HCT116 (cell line): ENCODE data around the gene ABCC11. TPM values are rescaled to one million over a fixed set of nuclear protein-coding genes. Genes with fewer than 3 reads are reported as not detected.

ENCODE experiments used
- ATAC-seq: fragments of 200-7000 bp; cut with Tn5 transposase; 2 replicates; pipeline ENCODE4 v1.9.1; 2020; ENCODE audit warnings: mild to moderate bottlenecking, moderate library complexity
- BruUV-seq: library from RNA; stranded (reverse); fragments of 400-500 nt; replicated peaks from 2 replicates; lab custom pipeline; 2021; lab: Mats Ljungman, UMichigan
- CTCF ChIA-PET: fragments of 300-600 bp; sonication (Branson Sonifier 250); formaldehyde crosslinking; loops from one replicate; lab custom pipeline; 2021; ENCODE audit warnings: antibody characterized with exemption; lab: Charles Lee
- POLR2A ChIA-PET: fragments of 300-600, 350-600 bp; sonication (Branson Sonifier 250); formaldehyde crosslinking; loops from one replicate; lab custom pipeline; 2021; ENCODE audit warnings: antibody characterized with exemption; lab: Charles Lee
- RAD21 ChIA-PET, 2 experiments: fragments of 300-600 bp; sonication (Branson Sonifier 250); formaldehyde crosslinking; loops; one replicate each; lab custom pipeline; 2023; ENCODE audit warnings: low total read pairs in 2 of 2; ENCODE audit not compliant: uncharacterized antibody in 2 of 2, unreplicated experiment in 2 of 2, low non-redundant PET in 1 of 2; lab: Charles Lee
- DNase-seq: peaks from one replicate; pipeline ENCODE4 v3.0.0-alpha.2; 2010; ENCODE audit warnings: low read depth, low spot score
- H2AFZ ChIP-seq: fragments of 200-600 bp; shearing (Covaris generic), sonication (generic); 2 replicates; pipeline ENCODE4 v1.6.1; 2017; ENCODE audit warnings: low read depth, mixed run types, mixed read lengths, antibody characterized with exemption, low read length; ENCODE audit not compliant: poor library complexity, severe bottlenecking
- H3K27ac ChIP-seq: 2 replicates; pipeline ENCODE4 v1.5.1; 2012; ENCODE audit warnings: low read depth, low read length
- H3K27me3 ChIP-seq: fragments of 200-600 bp; sonication (generic); 2 replicates; pipeline ENCODE4 v1.6.1; 2016; ENCODE audit warnings: mixed run types, low read length, mixed read lengths; ENCODE audit not compliant: insufficient read depth
- H3K36me3 ChIP-seq, 2 experiments: fragments of 200-500 bp in 1 of 2; fragments of 200-600 bp in 1 of 2; sonication (Bioruptor generic) in 1 of 2; sonication (generic) in 1 of 2; 2 replicates each; pipeline versions ENCODE4 v1.5.1 to v1.6.1; 2014 to 2016; ENCODE audit warnings: low read length in 2 of 2, inconsistent platforms in 1 of 2, mixed read lengths in 1 of 2, mixed run types in 1 of 2; ENCODE audit not compliant: insufficient read depth in 2 of 2, control insufficient read depth in 1 of 2
- H3K4me1 ChIP-seq, 2 experiments: fragments of 200-600 bp in 1 of 2; sonication (generic) in 1 of 2; 2 replicates each; pipeline versions ENCODE4 v1.5.1 to v1.6.1; 2012 to 2017; ENCODE audit warnings: low read length in 2 of 2, inconsistent platforms in 1 of 2, mild to moderate bottlenecking in 1 of 2, mixed read lengths in 1 of 2, mixed run types in 1 of 2, moderate library complexity in 1 of 2; ENCODE audit not compliant: insufficient read depth in 2 of 2, control insufficient read depth in 1 of 2
- H3K4me2 ChIP-seq: fragments of 200-600 bp; sonication (generic); 2 replicates; pipeline ENCODE4 v1.6.1; 2017; ENCODE audit warnings: mixed run types, low read length, mixed read lengths
- H3K4me3 ChIP-seq, 2 experiments: fragments of 200-600 bp in 1 of 2; sonication (generic) in 1 of 2; replicated peaks in 1 of 2; 2 replicates each; pipeline ENCODE4 v1.5.1; 2011 to 2016; ENCODE audit warnings: low read length in 2 of 2, control low read depth in 1 of 2, low read depth in 1 of 2, mild to moderate bottlenecking in 1 of 2, mixed read lengths in 1 of 2, mixed run types in 1 of 2
- H3K79me2 ChIP-seq: fragments of 200-600 bp; sonication (generic); 2 replicates; pipeline ENCODE4 v1.6.1; 2017; ENCODE audit warnings: mild to moderate bottlenecking, mixed run types, low read length, moderate library complexity, mixed read lengths; ENCODE audit not compliant: insufficient read depth
- H3K9ac ChIP-seq: fragments of 200-600 bp; sonication (generic); 2 replicates; pipeline ENCODE4 v1.6.1; 2016; ENCODE audit warnings: low read length, mixed read lengths
- H3K9me2 ChIP-seq: fragments of 200-600 bp; sonication (generic), shearing (Covaris generic); 2 replicates; pipeline ENCODE4 v1.6.1; 2017; ENCODE audit warnings: mixed run types, mild to moderate bottlenecking, moderate library complexity; ENCODE audit not compliant: insufficient read depth
- H3K9me3 ChIP-seq, 2 experiments: fragments of 200-500 bp in 1 of 2; fragments of 200-600 bp in 1 of 2; sonication (Bioruptor generic) in 1 of 2; sonication (generic) in 1 of 2; 2 replicates each; pipeline ENCODE4 v1.6.1; 2014 to 2017; ENCODE audit warnings: low read length in 2 of 2, mixed read lengths in 2 of 2, inconsistent platforms in 1 of 2, low read depth in 1 of 2, mild to moderate bottlenecking in 1 of 2, mixed run types in 1 of 2, moderate library complexity in 1 of 2; ENCODE audit not compliant: control insufficient read depth in 1 of 2, insufficient read depth in 1 of 2
- H4K20me1 ChIP-seq: fragments of 200-600 bp; sonication (generic), shearing (Covaris generic); 2 replicates; pipeline ENCODE4 v1.6.1; 2017; ENCODE audit warnings: mixed run types, mild to moderate bottlenecking, moderate library complexity; ENCODE audit not compliant: insufficient read depth
- CBX3 ChIP-seq: IDR thresholded peaks from 2 replicates; pipeline ENCODE4 v1.6.1; 2012; ENCODE audit warnings: low read depth
- EZH2 ChIP-seq: fragments of 200-600 bp; sonication (generic); IDR thresholded peaks from 2 replicates; pipeline ENCODE4 v1.6.1; 2017; ENCODE audit warnings: antibody characterized with exemption, mixed run types
- POLR2A ChIP-seq: IDR thresholded peaks from 2 replicates; pipeline ENCODE4 v1.7.0; 2011; ENCODE audit warnings: borderline replicate concordance; ENCODE audit not compliant: insufficient read depth, insufficient read length; ENCODE audit errors: extremely low read depth
- POLR2AphosphoS5 ChIP-seq: IDR thresholded peaks from 2 replicates; pipeline ENCODE4 v1.6.1; 2011; ENCODE audit warnings: mild to moderate bottlenecking, low read depth, low read length, moderate library complexity
- SIN3A ChIP-seq: IDR thresholded peaks from 2 replicates; pipeline ENCODE4 v1.6.1; 2012; ENCODE audit warnings: low read depth
- SP1 ChIP-seq: IDR thresholded peaks from 2 replicates; pipeline ENCODE4 v1.6.1; 2012; ENCODE audit warnings: low read depth
- ZNF274 ChIP-seq: fragments of 200-500 bp; sonication (Bioruptor generic); IDR thresholded peaks from 2 replicates; pipeline ENCODE4 v1.6.1; 2014; ENCODE audit warnings: mild to moderate bottlenecking, low read depth, low read length, inconsistent platforms
- intact Hi-C: fragments of 100-400 bp; cut with micrococcal nuclease; formaldehyde crosslinking; loops from 2 replicates; pipeline ENCODE4 v1.10.0; 2022
- total RNA-seq: library from RNA; stranded (reverse); gene quantifications from one replicate; pipeline ENCODE4 v1.2.1, GENCODE V29; 2021; ENCODE audit not compliant: unreplicated experiment
- TF ChIP-seq, protein P1 (sequence below): IDR thresholded peaks from 2 replicates; pipeline ENCODE4 v1.6.1; 2012; ENCODE audit warnings: low read depth
- TF ChIP-seq, protein P2 (sequence below): IDR thresholded peaks from 2 replicates; pipeline ENCODE4 v1.6.1; 2012
- TF ChIP-seq, protein P3 (sequence below), 3 experiments: fragments of 200-600 bp in 1 of 3; sonication (generic) in 1 of 3; IDR thresholded peaks in 2 of 3; conservative IDR thresholded peaks in 1 of 3; 2 replicates each; pipeline ENCODE4 v1.5.1; 2012 to 2017; ENCODE audit warnings: low read depth in 2 of 3, low read length in 2 of 3, antibody characterized with exemption in 1 of 3, borderline replicate concordance in 1 of 3, control low read depth in 1 of 3, mild to moderate bottlenecking in 1 of 3, mixed read lengths in 1 of 3, mixed run types in 1 of 3, moderate library complexity in 1 of 3; ENCODE audit not compliant: insufficient read depth in 1 of 3
- TF ChIP-seq, protein P4 (sequence below): IDR thresholded peaks from 2 replicates; pipeline ENCODE4 v1.6.1; 2011; ENCODE audit warnings: mild to moderate bottlenecking, low read length, moderate library complexity; ENCODE audit not compliant: insufficient replicate concordance; ENCODE audit errors: extremely low read depth

Gene ABCC11
- total RNA-seq, 1 experiment from 2014 or later, result 0.54 TPM

DNA sequence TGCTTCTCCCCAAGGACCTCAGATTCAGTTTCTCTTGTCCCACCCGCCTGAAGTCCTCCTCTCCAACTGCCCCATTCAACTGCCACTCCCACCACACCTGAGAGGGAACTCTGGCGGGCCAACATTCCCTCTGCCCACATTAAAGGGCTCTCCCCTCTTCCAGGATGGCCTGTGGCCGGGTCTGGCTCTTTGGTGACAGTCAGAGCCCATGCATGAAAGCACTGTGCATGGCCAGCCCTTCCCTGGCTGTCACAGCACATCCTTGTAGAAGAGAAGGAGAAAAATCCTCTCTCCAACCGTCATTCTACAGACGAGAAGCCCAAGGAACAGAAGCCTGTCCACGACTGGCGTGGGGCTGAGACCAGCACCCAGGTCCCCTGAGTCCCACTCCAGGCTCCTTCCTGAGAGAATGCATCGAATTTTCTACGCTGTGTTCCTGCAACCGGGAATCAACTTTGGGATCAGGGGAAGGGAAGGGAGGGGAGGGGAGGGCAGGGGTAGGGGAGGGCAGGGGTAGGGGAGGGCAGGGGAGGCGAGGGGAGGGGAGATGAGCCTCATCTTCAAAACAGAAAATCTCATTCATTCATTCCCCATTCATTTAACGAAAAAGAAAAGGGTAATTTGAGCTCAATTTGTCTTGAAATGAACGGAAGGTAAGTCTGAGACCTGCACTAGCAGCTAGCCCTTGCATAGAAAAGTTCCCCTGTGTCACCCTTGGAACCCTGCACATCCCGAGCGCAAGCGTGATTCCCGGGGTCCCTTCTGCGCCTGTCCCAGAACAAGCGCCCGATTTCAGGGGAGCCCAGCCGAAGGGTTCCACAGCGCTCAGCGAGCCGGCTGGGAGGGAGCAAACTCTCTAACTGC is 91.2 kb downstream of the ABCC11 start, which contains the start of gene ABCC12:
Gene ABCC12 (minus strand): TSS at position 68 of the 864 bp plus-strand sequence. CDS start 9,569 bp downstream, outside the sequence.
- Histone ChIP-seq H3K27me3 (no peaks in the 10 kb centered on the region), H3K27ac (no peak within 1 kb of the TSS), H3K9ac (no peak within 1 kb of the TSS), H3K9me2 (no peaks in the 10 kb centered on the region), H2AFZ (peak within 1 kb of the TSS; percentile 97), H3K4me3 (no peak within 1 kb of the TSS), H3K36me3 (no peaks in the 10 kb centered on the region), H4K20me1 (no peaks in the 10 kb centered on the region), H3K79me2 (no peaks in the 10 kb centered on the region), H3K4me1 (peaks cover 14 to 34% of the 10 kb centered on the region in 2 experiments), H3K4me2 (peak within 1 kb of the TSS; percentile 37), H3K9me3 (no peaks in the 10 kb centered on the region)
- CTCF ChIA-PET, result interaction anchor here (1.5 to 5.3 kb wide), 3 partner anchors 9 to 1118 kb away, joined by 5 to 21 read pairs (median 6); no protein-coding TSS in a partner anchor
- intact Hi-C loops, result loop anchor here (2.0 to 10.0 kb wide), 5 partner anchors 281 to 1209 kb away; partner anchors contain the start of gene NETO2
- ATAC-seq (peak; percentile 30), DNase-seq (no peak)
- POLR2A ChIA-PET, result no interaction called here
- BruUV-seq, result no TSS peak
- TF ChIP-seq SP1 (no peak), POLR2AphosphoS5 (no peak), POLR2A (no peak), CBX3 (no peak), ZNF274 (no peak), SIN3A (no peak), EZH2 (no peak)
- TF ChIP-seq, protein P1, sequence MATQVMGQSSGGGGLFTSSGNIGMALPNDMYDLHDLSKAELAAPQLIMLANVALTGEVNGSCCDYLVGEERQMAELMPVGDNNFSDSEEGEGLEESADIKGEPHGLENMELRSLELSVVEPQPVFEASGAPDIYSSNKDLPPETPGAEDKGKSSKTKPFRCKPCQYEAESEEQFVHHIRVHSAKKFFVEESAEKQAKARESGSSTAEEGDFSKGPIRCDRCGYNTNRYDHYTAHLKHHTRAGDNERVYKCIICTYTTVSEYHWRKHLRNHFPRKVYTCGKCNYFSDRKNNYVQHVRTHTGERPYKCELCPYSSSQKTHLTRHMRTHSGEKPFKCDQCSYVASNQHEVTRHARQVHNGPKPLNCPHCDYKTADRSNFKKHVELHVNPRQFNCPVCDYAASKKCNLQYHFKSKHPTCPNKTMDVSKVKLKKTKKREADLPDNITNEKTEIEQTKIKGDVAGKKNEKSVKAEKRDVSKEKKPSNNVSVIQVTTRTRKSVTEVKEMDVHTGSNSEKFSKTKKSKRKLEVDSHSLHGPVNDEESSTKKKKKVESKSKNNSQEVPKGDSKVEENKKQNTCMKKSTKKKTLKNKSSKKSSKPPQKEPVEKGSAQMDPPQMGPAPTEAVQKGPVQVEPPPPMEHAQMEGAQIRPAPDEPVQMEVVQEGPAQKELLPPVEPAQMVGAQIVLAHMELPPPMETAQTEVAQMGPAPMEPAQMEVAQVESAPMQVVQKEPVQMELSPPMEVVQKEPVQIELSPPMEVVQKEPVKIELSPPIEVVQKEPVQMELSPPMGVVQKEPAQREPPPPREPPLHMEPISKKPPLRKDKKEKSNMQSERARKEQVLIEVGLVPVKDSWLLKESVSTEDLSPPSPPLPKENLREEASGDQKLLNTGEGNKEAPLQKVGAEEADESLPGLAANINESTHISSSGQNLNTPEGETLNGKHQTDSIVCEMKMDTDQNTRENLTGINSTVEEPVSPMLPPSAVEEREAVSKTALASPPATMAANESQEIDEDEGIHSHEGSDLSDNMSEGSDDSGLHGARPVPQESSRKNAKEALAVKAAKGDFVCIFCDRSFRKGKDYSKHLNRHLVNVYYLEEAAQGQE, result no peak
- TF ChIP-seq, protein P2, sequence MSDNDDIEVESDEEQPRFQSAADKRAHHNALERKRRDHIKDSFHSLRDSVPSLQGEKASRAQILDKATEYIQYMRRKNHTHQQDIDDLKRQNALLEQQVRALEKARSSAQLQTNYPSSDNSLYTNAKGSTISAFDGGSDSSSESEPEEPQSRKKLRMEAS, result no peak
- TF ChIP-seq, protein P3, sequence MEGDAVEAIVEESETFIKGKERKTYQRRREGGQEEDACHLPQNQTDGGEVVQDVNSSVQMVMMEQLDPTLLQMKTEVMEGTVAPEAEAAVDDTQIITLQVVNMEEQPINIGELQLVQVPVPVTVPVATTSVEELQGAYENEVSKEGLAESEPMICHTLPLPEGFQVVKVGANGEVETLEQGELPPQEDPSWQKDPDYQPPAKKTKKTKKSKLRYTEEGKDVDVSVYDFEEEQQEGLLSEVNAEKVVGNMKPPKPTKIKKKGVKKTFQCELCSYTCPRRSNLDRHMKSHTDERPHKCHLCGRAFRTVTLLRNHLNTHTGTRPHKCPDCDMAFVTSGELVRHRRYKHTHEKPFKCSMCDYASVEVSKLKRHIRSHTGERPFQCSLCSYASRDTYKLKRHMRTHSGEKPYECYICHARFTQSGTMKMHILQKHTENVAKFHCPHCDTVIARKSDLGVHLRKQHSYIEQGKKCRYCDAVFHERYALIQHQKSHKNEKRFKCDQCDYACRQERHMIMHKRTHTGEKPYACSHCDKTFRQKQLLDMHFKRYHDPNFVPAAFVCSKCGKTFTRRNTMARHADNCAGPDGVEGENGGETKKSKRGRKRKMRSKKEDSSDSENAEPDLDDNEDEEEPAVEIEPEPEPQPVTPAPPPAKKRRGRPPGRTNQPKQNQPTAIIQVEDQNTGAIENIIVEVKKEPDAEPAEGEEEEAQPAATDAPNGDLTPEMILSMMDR (IDR thresholded peaks at IDR 0.05 in 2 of 3, conservative IDR thresholded peaks at IDR 0.05 in 1 of 3; ENCODE audit: borderline replicate concordance in 1 of 3, insufficient read depth in 1 of 3, low read depth in 2 of 3, low read length in 2 of 3), result no peak
- TF ChIP-seq, protein P4, sequence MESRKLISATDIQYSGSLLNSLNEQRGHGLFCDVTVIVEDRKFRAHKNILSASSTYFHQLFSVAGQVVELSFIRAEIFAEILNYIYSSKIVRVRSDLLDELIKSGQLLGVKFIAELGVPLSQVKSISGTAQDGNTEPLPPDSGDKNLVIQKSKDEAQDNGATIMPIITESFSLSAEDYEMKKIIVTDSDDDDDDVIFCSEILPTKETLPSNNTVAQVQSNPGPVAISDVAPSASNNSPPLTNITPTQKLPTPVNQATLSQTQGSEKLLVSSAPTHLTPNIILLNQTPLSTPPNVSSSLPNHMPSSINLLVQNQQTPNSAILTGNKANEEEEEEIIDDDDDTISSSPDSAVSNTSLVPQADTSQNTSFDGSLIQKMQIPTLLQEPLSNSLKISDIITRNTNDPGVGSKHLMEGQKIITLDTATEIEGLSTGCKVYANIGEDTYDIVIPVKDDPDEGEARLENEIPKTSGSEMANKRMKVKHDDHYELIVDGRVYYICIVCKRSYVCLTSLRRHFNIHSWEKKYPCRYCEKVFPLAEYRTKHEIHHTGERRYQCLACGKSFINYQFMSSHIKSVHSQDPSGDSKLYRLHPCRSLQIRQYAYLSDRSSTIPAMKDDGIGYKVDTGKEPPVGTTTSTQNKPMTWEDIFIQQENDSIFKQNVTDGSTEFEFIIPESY, result no peak
- RAD21 ChIA-PET, result no interaction called here
